Esophagus muscularis mucosa (tissue), 4 donors: Measurements from ENCODE around the gene FBXO31.

Experiments
- CTCF ChIP-seq, 3 experiments: fragments of 200-600 bp in 2 of 3; fragments of 450-650 bp in 1 of 3; sonication (generic) in 2 of 3; IDR thresholded peaks; one replicate each; pipeline ENCODE4 v1.5.1; 2017 to 2019; ENCODE audit warnings: antibody characterized with exemption in 3 of 3, mild to moderate bottlenecking in 2 of 3, moderate library complexity in 1 of 3
- EP300 ChIP-seq: sonication (generic); formaldehyde crosslinking; IDR thresholded peaks from one replicate; pipeline ENCODE4 v1.6.1; 2017; ENCODE audit warnings: antibody characterized with exemption
- POLR2A ChIP-seq: fragments of 450-650 bp; IDR thresholded peaks from one replicate; pipeline ENCODE4 v1.6.1; 2017; ENCODE audit warnings: antibody characterized with exemption, moderate library complexity, mild to moderate bottlenecking, low read depth

GRCh38 chr16:87409153-87409552 is 25.6 kb upstream of the FBXO31 start:
- no peak for TF ChIP-seq POLR2A
- no peak for TF ChIP-seq EP300
- no peak for TF ChIP-seq CTCF (IDR thresholded peaks at IDR 0.05)
